ENCODE data around the gene NFYA. TPM values are rescaled to one million over a fixed set of nuclear protein-coding genes. Genes with fewer than 3 reads are reported as not detected.

Gene NFYA
- total RNA-seq, 1 experiment from 2014 or later: 41.5 TPM

- H3K9me3 Mint-ChIP-seq (ENCODE audit: unreplicated experiment): no peaks in the 10 kb centered on the region
- no peaks in the 10 kb centered on the region for H3K27me3 Mint-ChIP-seq (ENCODE audit: insufficient read depth, unreplicated experiment)
- no peaks in the 10 kb centered on the region for H3K4me1 Mint-ChIP-seq (ENCODE audit: insufficient read depth, unreplicated experiment)
- CTCF ChIA-PET: interaction anchor here (0.6 to 1.6 kb wide), 2 partner anchors 40 to 42 kb away, joined by 3 to 4 read pairs; no protein-coding TSS in a partner anchor
- POLR2A ChIA-PET: no interaction called here
- no peak overlapping the region for H3K4me3 Mint-ChIP-seq (ENCODE audit: unreplicated experiment)
- DNase-seq (ENCODE audit: unreplicated experiment): no peak
- no peak for TF ChIP-seq CTCF (IDR thresholded peaks at IDR 0.05; ENCODE audit: unreplicated experiment)
- intact Hi-C loops (cut with micrococcal nuclease): no loop called here
- H3K27ac Mint-ChIP-seq (ENCODE audit: low read depth, unreplicated experiment): no peak overlapping the region
- BruUV-seq (replicated peaks): no TSS peak
- H3K36me3 Mint-ChIP-seq (ENCODE audit: insufficient read depth, unreplicated experiment): peaks cover 8% of the 10 kb centered on the region
Measured at GRCh38 chr6:41132254-41132653, 59.5 kb downstream of the NFYA start.

GRCh38 chr6:41135062-41135832 lies 62.5 kb downstream of the NFYA start:
- no peaks in the 10 kb centered on the region for H3K27me3 Mint-ChIP-seq (ENCODE audit: insufficient read depth, unreplicated experiment)
- no peaks in the 10 kb centered on the region for H3K9me3 Mint-ChIP-seq (ENCODE audit: unreplicated experiment)
- H3K36me3 Mint-ChIP-seq (ENCODE audit: insufficient read depth, unreplicated experiment): peaks cover 4% of the 10 kb centered on the region
- TF ChIP-seq CTCF (IDR thresholded peaks at IDR 0.05; ENCODE audit: unreplicated experiment): no peak
- ChIA-PET CTCF (interaction anchor here (0.6 to 1.3 kb wide), 4 partner anchors 10 to 964 kb away, joined by 3 read pairs; no protein-coding TSS in a partner anchor), POLR2A (no interaction called here)
- no peak for DNase-seq (ENCODE audit: unreplicated experiment)
- intact Hi-C loops (cut with micrococcal nuclease): no loop called here
- no peaks in the 10 kb centered on the region for H3K4me1 Mint-ChIP-seq (ENCODE audit: insufficient read depth, unreplicated experiment)
- no peak overlapping the region for H3K4me3 Mint-ChIP-seq (ENCODE audit: unreplicated experiment)
- no peak overlapping the region for H3K27ac Mint-ChIP-seq (ENCODE audit: low read depth, unreplicated experiment)
- BruUV-seq (replicated peaks): no TSS peak

- ChIA-PET POLR2A (no interaction called here), CTCF (interaction anchor here (0.7 to 1.2 kb wide), 2 partner anchors 17 to 94 kb away, joined by 3 to 4 read pairs; no protein-coding TSS in a partner anchor)
- no peaks in the 10 kb centered on the region for H3K27me3 Mint-ChIP-seq (ENCODE audit: insufficient read depth, unreplicated experiment)
- no peak for DNase-seq (ENCODE audit: unreplicated experiment)
- no peak overlapping the region for H3K27ac Mint-ChIP-seq (ENCODE audit: low read depth, unreplicated experiment)
- intact Hi-C loops (cut with micrococcal nuclease): no loop called here
- no peaks in the 10 kb centered on the region for H3K4me1 Mint-ChIP-seq (ENCODE audit: insufficient read depth, unreplicated experiment)
- peaks cover 8% of the 10 kb centered on the region for H3K36me3 Mint-ChIP-seq (ENCODE audit: insufficient read depth, unreplicated experiment)
- BruUV-seq (replicated peaks): no TSS peak
- no peak for TF ChIP-seq CTCF (IDR thresholded peaks at IDR 0.05; ENCODE audit: unreplicated experiment)
- H3K4me3 Mint-ChIP-seq (ENCODE audit: unreplicated experiment): no peak overlapping the region
- no peaks in the 10 kb centered on the region for H3K9me3 Mint-ChIP-seq (ENCODE audit: unreplicated experiment)
Measured at GRCh38 chr6:41136911-41137310, 64.1 kb downstream of the NFYA start.

- ChIA-PET CTCF (interaction anchor here (0.8 kb wide), 1 partner anchor 56 kb away, joined by 3 read pairs; no protein-coding TSS in a partner anchor), POLR2A (no interaction called here)
- H3K27ac Mint-ChIP-seq (ENCODE audit: low read depth, unreplicated experiment): no peak overlapping the region
- TF ChIP-seq CTCF (IDR thresholded peaks at IDR 0.05; ENCODE audit: unreplicated experiment): no peak
- no peaks in the 10 kb centered on the region for H3K9me3 Mint-ChIP-seq (ENCODE audit: unreplicated experiment)
- BruUV-seq (replicated peaks): no TSS peak
- no peaks in the 10 kb centered on the region for H3K27me3 Mint-ChIP-seq (ENCODE audit: insufficient read depth, unreplicated experiment)
- DNase-seq (ENCODE audit: unreplicated experiment): no peak
- H3K4me1 Mint-ChIP-seq (ENCODE audit: insufficient read depth, unreplicated experiment): no peaks in the 10 kb centered on the region
- H3K36me3 Mint-ChIP-seq (ENCODE audit: insufficient read depth, unreplicated experiment): peaks cover 13% of the 10 kb centered on the region
- H3K4me3 Mint-ChIP-seq (ENCODE audit: unreplicated experiment): no peak overlapping the region
- intact Hi-C loops (cut with micrococcal nuclease): no loop called here
Measured at GRCh38 chr6:41147917-41148316, 75.1 kb downstream of the NFYA start.

Other genes starting within 250 kb of the NFYA start
- 0.19 and 0.59 TPM in 2 replicates for gene UNC5CL, start 33.8 kb upstream of the NFYA start, total RNA-seq (2022)
- not detected in 2 replicates for gene TSPO2, start 30.5 kb upstream of the NFYA start, total RNA-seq (2022)
- gene APOBEC2, start 19.8 kb upstream of the NFYA start, total RNA-seq (2022): not detected in 2 replicates
- 28.0 and 35.2 TPM in 2 replicates for gene OARD1, start 618 bp upstream of the NFYA start, total RNA-seq (2022)
- not detected in 2 replicates for gene TREML1, start 81.4 kb downstream of the NFYA start, total RNA-seq (2022)
- 0.42 and 0.63 TPM in 2 replicates for gene TREM2, start 90.1 kb downstream of the NFYA start, total RNA-seq (2022)
- not detected in 2 replicates for gene TREML2, start 128.2 kb downstream of the NFYA start, total RNA-seq (2022)
- not detected in 2 replicates for gene TREML4, start 155.4 kb downstream of the NFYA start, total RNA-seq (2022)
- gene TREM1, start 213.7 kb downstream of the NFYA start, total RNA-seq (2022): 9.9 and 15.8 TPM in 2 replicates